B cell (primary cell): Measurements from ENCODE around the gene KLRC3. TPM values are rescaled to one million over a fixed set of nuclear protein-coding genes. Genes with fewer than 3 reads are reported as not detected.
"Not testable (repeated sequence)": the region's sequence is repeated elsewhere in the genome, so short reads cannot be mapped to it uniquely, and the experiment has no call there.

Experiments used
- ATAC-seq: fragments of 200-7000 bp; cut with Tn5 transposase; one replicate; pipeline ENCODE4 v1.10.0; 2021; ENCODE audit warnings: low read depth, mild to moderate bottlenecking, moderate number of reproducible peaks, moderate library complexity
- CTCF ChIA-PET: fragments of 350-600 bp; sonication (Branson Sonifier 250); formaldehyde crosslinking; loops from one replicate; lab custom pipeline; 2021; ENCODE audit warnings: antibody characterized with exemption, inconsistent platforms; lab: Charles Lee
- POLR2A ChIA-PET: fragments of 350-600 bp; sonication (Branson Sonifier 250); formaldehyde crosslinking; loops from one replicate; lab custom pipeline; 2021; ENCODE audit warnings: antibody characterized with exemption; lab: Charles Lee
- DNase-seq: peaks from one replicate; pipeline ENCODE4 v3.0.0; 2013
- H2AFZ ChIP-seq: 2 replicates; pipeline ENCODE4 v1.6.1; 2012; ENCODE audit warnings: mild to moderate bottlenecking, low read depth, low read length; ENCODE audit not compliant: insufficient read depth, poor library complexity, severe bottlenecking
- H3K27ac ChIP-seq, 2 donors: 1 replicate in 1 of 2; 2 replicates in 1 of 2; pipeline ENCODE4 v1.5.1; 2012 to 2013; ENCODE audit warnings: low read length in 2 of 2, mild to moderate bottlenecking in 2 of 2, moderate library complexity in 1 of 2
- H3K27me3 ChIP-seq, 4 experiments: fragments of 200-600 bp in 1 of 4; sonication (generic) in 1 of 4; replicated peaks in 1 of 4; 1 replicate in 2 of 4; 2 replicates in 2 of 4; pipeline versions ENCODE4 v1.6.1 to v1.7.0; 2013 to 2016; ENCODE audit warnings: low read length in 3 of 4, mild to moderate bottlenecking in 2 of 4, mixed read lengths in 1 of 4, moderate library complexity in 1 of 4; ENCODE audit not compliant: insufficient read depth in 4 of 4, control insufficient read depth in 3 of 4; ENCODE audit errors: control extremely low read depth in 1 of 4
- H3K36me3 ChIP-seq, 2 experiments: replicated peaks in 1 of 2; 1 replicate in 1 of 2; 2 replicates in 1 of 2; pipeline versions ENCODE4 v1.6.1 to v1.7.1; 2013; ENCODE audit warnings: low read length in 1 of 2; ENCODE audit not compliant: insufficient read depth in 2 of 2, control insufficient read depth in 1 of 2; ENCODE audit errors: control extremely low read depth in 1 of 2, extremely low read depth in 1 of 2
- H3K4me1 ChIP-seq, 2 donors: fragments of 200-600 bp in 1 of 2; sonication (generic) in 1 of 2; 1 replicate in 1 of 2; 2 replicates in 1 of 2; pipeline versions ENCODE4 v1.5.1 to v1.6.1; 2013 to 2017; ENCODE audit warnings: low read length in 2 of 2; ENCODE audit not compliant: control insufficient read depth in 2 of 2, insufficient read depth in 2 of 2
- H3K4me2 ChIP-seq: replicated peaks from 2 replicates; pipeline ENCODE3; 2012; ENCODE audit warnings: mild to moderate bottlenecking, low read depth, low read length; ENCODE audit not compliant: poor library complexity, severe bottlenecking
- H3K4me3 ChIP-seq, 5 experiments: fragments of 200-600 bp in 1 of 5; sonication (generic) in 1 of 5; 1 replicate in 3 of 5; 2 replicates in 2 of 5; pipeline versions ENCODE4 v1.5.1 to v1.7.0; 2011 to 2016; ENCODE audit warnings: low read length in 4 of 5, mild to moderate bottlenecking in 4 of 5, low read depth in 2 of 5, control low read depth in 1 of 5, moderate library complexity in 1 of 5; ENCODE audit not compliant: insufficient read depth in 1 of 5; ENCODE audit errors: control extremely low read depth in 1 of 5, extremely low read depth in 1 of 5
- H3K79me2 ChIP-seq: fragments of 200-600 bp; sonication (generic); one replicate; pipeline ENCODE4 v1.6.0; 2016; ENCODE audit warnings: low read length; ENCODE audit not compliant: control insufficient read depth, insufficient read depth
- H3K9ac ChIP-seq: fragments of 200-600 bp; sonication (generic); 2 replicates; pipeline ENCODE4 v1.6.1; 2017; ENCODE audit warnings: mild to moderate bottlenecking, low read length, moderate library complexity
- H3K9me3 ChIP-seq, 3 donors: one replicate each; pipeline versions ENCODE4 v1.6.1 to v1.7.1; 2013; ENCODE audit warnings: low read length in 2 of 3; ENCODE audit not compliant: control insufficient read depth in 2 of 3, insufficient read depth in 1 of 3; ENCODE audit errors: control extremely low read depth in 1 of 3
- H4K20me1 ChIP-seq: 2 replicates; pipeline ENCODE4 v1.6.0; 2012; ENCODE audit warnings: mild to moderate bottlenecking, low read length; ENCODE audit not compliant: insufficient read depth, control insufficient read depth, poor library complexity, severe bottlenecking
- H3K27ac Mint-ChIP-seq: one replicate; pipeline ENCODE4 v1.8.0; 2021; ENCODE audit warnings: mixed read lengths
- H3K27me3 Mint-ChIP-seq: one replicate; pipeline ENCODE4 v1.8.0; 2021; ENCODE audit warnings: mixed read lengths
- H3K4me1 Mint-ChIP-seq: one replicate; pipeline ENCODE4 v1.8.0; 2021; ENCODE audit warnings: mixed read lengths
- H3K4me3 Mint-ChIP-seq: one replicate; pipeline ENCODE4 v1.8.0; 2021; ENCODE audit warnings: mixed read lengths
- H3K9me3 Mint-ChIP-seq: one replicate; pipeline ENCODE4 v1.8.0; 2022; ENCODE audit warnings: mixed read lengths; ENCODE audit not compliant: insufficient read depth
- EZH2 ChIP-seq: IDR thresholded peaks from 2 replicates; pipeline ENCODE4 v1.6.1; 2012; ENCODE audit warnings: borderline replicate concordance, low read depth, mild to moderate bottlenecking, moderate library complexity, low read length; ENCODE audit not compliant: insufficient read depth, poor library complexity, severe bottlenecking
- WGBS: methylation state at CpG from one replicate; pipeline ENCODE4 v1.1.5; 2013; ENCODE audit warnings: missing lambda C conversion rate; ENCODE audit not compliant: insufficient coverage; 5-methylcytosine and 5-hydroxymethylcytosine counted together
- intact Hi-C: fragments of 100-400 bp; cut with micrococcal nuclease; formaldehyde crosslinking; loops from one replicate; pipeline ENCODE4 v1.10.0; 2022
- polyA plus RNA-seq: library from polyadenylated mRNA; depleted of rRNA; stranded (reverse); fragments of >200 nt; gene quantifications from 2 replicates; pipeline ENCODE4 v1.2.3, GENCODE V29; 2012
- total RNA-seq, 2 donors: library from RNA; stranded (reverse); fragments of 120-200 nt in 1 of 2; gene quantifications; 1 replicate in 1 of 2; 2 replicates in 1 of 2; pipeline versions ENCODE4 v1.2.3 to v1.2.4, GENCODE V29; 2013 to 2022
- TF ChIP-seq, protein P1 (sequence below): fragments of 200-600 bp; IDR thresholded peaks from one replicate; pipeline ENCODE4 v1.8.0; 2022; ENCODE audit warnings: antibody characterized with exemption, mild to moderate bottlenecking

The KLRC3 gene
- total and polyA plus RNA-seq, 2 donors (not counting 1 experiment from before 2014, with no cell fraction given), result not detected

DNA sequence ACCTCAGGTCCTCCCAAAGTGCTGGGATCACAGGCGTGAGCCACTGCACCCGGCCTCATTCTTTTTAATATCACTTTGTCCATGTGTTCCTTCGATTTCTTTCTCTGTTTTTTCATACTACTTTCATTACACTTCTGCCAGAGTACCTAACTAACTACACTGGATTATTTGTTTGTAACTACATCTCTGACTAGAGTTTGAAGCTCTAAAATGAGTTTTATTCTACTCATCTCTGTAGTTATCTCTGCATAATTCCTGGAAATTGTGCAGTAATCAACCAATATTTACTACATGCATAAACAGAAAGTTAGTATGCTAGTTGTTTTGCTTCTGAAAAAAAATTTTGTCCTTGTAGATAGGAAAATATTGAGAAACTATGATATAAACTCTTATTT lies 45.8 kb downstream of the KLRC3 start:
- Histone ChIP-seq H3K79me2 (no peaks in the 10 kb centered on the region), H3K36me3 (no peaks in the 10 kb centered on the region), H3K9ac (no peak overlapping the region), H3K4me1 (peaks cover 7 to 15% of the 10 kb centered on the region in 2 donors), H3K27me3 (no peaks in the 10 kb centered on the region), H3K27ac (no peak overlapping the region), H3K4me2 (no peak overlapping the region), H3K4me3 (no peak overlapping the region), H4K20me1 (no peaks in the 10 kb centered on the region), H3K9me3 (peaks cover 0 to 3% (median 0%) of the 10 kb centered on the region in 3 donors), H2AFZ (no peak overlapping the region)
- peaks cover 12% of the 10 kb centered on the region for H3K4me1 Mint-ChIP-seq
- DNase-seq (no peak), ATAC-seq (no peak)
- 100% methylated on average over 1 of the region's 3 CpGs for WGBS
- no peak overlapping the region for H3K27ac Mint-ChIP-seq
- no peaks in the 10 kb centered on the region for H3K27me3 Mint-ChIP-seq
- ChIA-PET POLR2A (no interaction called here), CTCF (no interaction called here)
- H3K9me3 Mint-ChIP-seq, result no peaks in the 10 kb centered on the region
- intact Hi-C loops, result no loop called here
- H3K4me3 Mint-ChIP-seq, result no peak overlapping the region
- no peak for TF ChIP-seq EZH2
- TF ChIP-seq, protein P1, sequence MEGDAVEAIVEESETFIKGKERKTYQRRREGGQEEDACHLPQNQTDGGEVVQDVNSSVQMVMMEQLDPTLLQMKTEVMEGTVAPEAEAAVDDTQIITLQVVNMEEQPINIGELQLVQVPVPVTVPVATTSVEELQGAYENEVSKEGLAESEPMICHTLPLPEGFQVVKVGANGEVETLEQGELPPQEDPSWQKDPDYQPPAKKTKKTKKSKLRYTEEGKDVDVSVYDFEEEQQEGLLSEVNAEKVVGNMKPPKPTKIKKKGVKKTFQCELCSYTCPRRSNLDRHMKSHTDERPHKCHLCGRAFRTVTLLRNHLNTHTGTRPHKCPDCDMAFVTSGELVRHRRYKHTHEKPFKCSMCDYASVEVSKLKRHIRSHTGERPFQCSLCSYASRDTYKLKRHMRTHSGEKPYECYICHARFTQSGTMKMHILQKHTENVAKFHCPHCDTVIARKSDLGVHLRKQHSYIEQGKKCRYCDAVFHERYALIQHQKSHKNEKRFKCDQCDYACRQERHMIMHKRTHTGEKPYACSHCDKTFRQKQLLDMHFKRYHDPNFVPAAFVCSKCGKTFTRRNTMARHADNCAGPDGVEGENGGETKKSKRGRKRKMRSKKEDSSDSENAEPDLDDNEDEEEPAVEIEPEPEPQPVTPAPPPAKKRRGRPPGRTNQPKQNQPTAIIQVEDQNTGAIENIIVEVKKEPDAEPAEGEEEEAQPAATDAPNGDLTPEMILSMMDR, result no peak

DNA sequence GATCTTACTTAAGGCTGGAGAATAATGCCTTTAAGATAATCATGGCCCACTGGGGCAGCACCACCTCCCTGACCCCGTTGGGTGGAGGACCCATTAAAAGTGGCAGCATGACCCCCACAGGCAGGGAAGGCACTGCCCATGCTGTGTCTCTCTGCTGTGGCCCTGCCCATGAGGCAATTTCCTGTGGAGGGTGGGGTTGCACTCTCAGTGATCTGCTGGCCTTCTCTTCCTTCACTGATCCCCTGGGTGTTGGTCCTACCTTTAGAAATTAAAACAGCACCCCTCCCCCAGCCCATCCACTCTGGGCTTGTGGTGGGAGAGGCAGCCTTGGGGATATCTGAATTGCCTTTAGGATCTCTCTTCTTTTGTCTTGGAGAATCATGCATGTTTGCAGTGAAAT lies 47.8 kb downstream of the KLRC3 start:
- H3K4me2 ChIP-seq, result peak overlapping the region; percentile 26
- POLR2A ChIA-PET, result no interaction called here
- Mint-ChIP-seq H3K9me3 (no peaks in the 10 kb centered on the region), H3K4me1 (peaks cover 12% of the 10 kb centered on the region), H3K4me3 (no peak overlapping the region), H3K27ac (no peak overlapping the region), H3K27me3 (no peaks in the 10 kb centered on the region)
- peak overlapping the region; percentile 18 for H2AFZ ChIP-seq
- no peak overlapping the region for H3K4me3 ChIP-seq
- H3K9ac ChIP-seq, result no peak overlapping the region
- DNase-seq, result no peak
- H3K79me2 ChIP-seq, result peaks cover 5% of the 10 kb centered on the region
- intact Hi-C loops, result no loop called here
- no peaks in the 10 kb centered on the region for H4K20me1 ChIP-seq
- no peak for ATAC-seq
- H3K27me3 ChIP-seq, result no peaks in the 10 kb centered on the region
- WGBS, result 80% methylated on average over 1 of the region's 1 CpG
- H3K4me1 ChIP-seq, result peaks cover 7 to 15% of the 10 kb centered on the region in 2 donors
- no peaks in the 10 kb centered on the region for H3K36me3 ChIP-seq
- CTCF ChIA-PET, result no interaction called here
- H3K27ac ChIP-seq, result peak overlapping the region in 1 of 2 donors; percentile 47
- H3K9me3 ChIP-seq, result peaks cover 0 to 7% (median 0%) of the 10 kb centered on the region in 3 donors
- TF ChIP-seq, protein P1, result no peak
- TF ChIP-seq EZH2, result no peak

DNA sequence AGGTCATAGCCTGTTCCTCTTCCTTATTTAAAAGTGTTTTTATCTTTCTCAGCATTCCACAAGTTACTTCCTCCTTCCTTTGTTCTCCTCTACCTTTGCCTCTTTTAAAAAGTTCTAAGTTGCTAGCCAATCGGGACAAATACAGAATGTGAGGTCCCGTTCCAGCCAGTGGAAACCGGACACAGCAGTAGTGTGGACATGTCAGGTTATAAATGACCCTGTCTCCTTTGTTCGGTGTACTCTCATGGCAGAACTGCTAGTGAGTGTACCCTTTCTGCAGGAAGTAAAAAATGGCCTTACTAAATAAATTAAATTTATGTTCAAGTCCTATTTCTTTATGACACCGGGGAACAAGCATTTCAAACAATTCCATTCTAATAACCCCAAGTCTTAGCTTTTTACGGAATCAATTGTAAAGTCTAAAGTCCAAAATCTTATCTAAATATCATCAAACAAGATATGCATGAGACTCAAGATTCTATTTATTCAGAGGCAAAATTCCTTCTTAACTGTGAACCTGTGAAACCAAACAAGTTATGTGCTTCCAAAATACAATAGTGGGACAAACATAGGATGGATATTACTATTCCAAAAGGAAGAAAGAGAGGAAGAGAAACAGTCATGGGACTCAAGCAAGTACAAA lies 48.4 kb downstream of the KLRC3 start:
- H3K9ac ChIP-seq, H3K27ac Mint-ChIP-seq, DNase-seq, H3K79me2 ChIP-seq, CTCF ChIA-PET, H3K9me3 Mint-ChIP-seq, H3K27me3 Mint-ChIP-seq, H3K4me3 ChIP-seq, H3K9me3 ChIP-seq, H3K36me3 ChIP-seq, H4K20me1 ChIP-seq, H3K4me3 Mint-ChIP-seq, intact Hi-C loops, ATAC-seq, H3K27me3 ChIP-seq, POLR2A ChIA-PET: not testable (repeated sequence)
- Histone ChIP-seq H3K27ac (peak overlapping the region in 1 of 2 donors; percentile 47), H3K4me2 (peak overlapping the region; percentile 26), H3K4me1 (peaks cover 11 to 15% of the 10 kb centered on the region in 2 donors), H2AFZ (peak overlapping the region; percentile 18)
- peaks cover 12% of the 10 kb centered on the region for H3K4me1 Mint-ChIP-seq
- WGBS, result 50% methylated on average over 3 of the region's 6 CpGs
